Mesendoderm (in vitro differentiated cells): ENCODE results near the gene EXD3.
"Not testable (repeated sequence)": the region's sequence is repeated elsewhere in the genome, so short reads cannot be mapped to it uniquely, and the experiment has no call there.

Experiments used
- DNase-seq: peaks from one replicate; pipeline ENCODE4 v3.0.0; 2013
- H2AK5ac ChIP-seq: 2 replicates; pipeline ENCODE4 v1.6.1; 2013; ENCODE audit warnings: low read length, inconsistent platforms
- H2BK120ac ChIP-seq: 2 replicates; pipeline ENCODE4 v1.6.1; 2013; ENCODE audit warnings: low read depth, mild to moderate bottlenecking, low read length, moderate library complexity, mixed read lengths
- H2BK15ac ChIP-seq: replicated peaks from 2 replicates; pipeline ENCODE4 v1.6.1; 2013; ENCODE audit warnings: low read depth, mild to moderate bottlenecking, moderate library complexity
- H2BK5ac ChIP-seq: 2 replicates; pipeline ENCODE4 v1.6.1; 2013; ENCODE audit warnings: low read length, inconsistent platforms
- H3K18ac ChIP-seq: 2 replicates; pipeline ENCODE4 v1.6.1; 2013; ENCODE audit warnings: mild to moderate bottlenecking, low read length, mixed read lengths
- H3K23ac ChIP-seq: one replicate; pipeline ENCODE4 v1.6.1; 2013; ENCODE audit warnings: low read length
- H3K27ac ChIP-seq: 2 replicates; pipeline ENCODE4 v1.5.1; 2013; ENCODE audit warnings: low read depth, mild to moderate bottlenecking, inconsistent platforms, low read length, moderate library complexity
- H3K27me3 ChIP-seq: 2 replicates; pipeline ENCODE4 v1.6.1; 2013; ENCODE audit warnings: low read length, control low read depth, mild to moderate bottlenecking, inconsistent platforms; ENCODE audit not compliant: insufficient read depth, poor library complexity
- H3K36me3 ChIP-seq: 2 replicates; pipeline ENCODE4 v1.6.1; 2013; ENCODE audit warnings: low read length, inconsistent platforms; ENCODE audit not compliant: control insufficient read depth, insufficient read depth
- H3K4ac ChIP-seq: one replicate; pipeline ENCODE4 v1.6.1; 2013; ENCODE audit warnings: low read depth, mild to moderate bottlenecking, low read length, moderate library complexity
- H3K4me1 ChIP-seq: 2 replicates; pipeline ENCODE4 v1.6.1; 2013; ENCODE audit warnings: low read depth, low read length, inconsistent platforms; ENCODE audit not compliant: control insufficient read depth
- H3K4me2 ChIP-seq: 2 replicates; pipeline ENCODE4 v1.6.1; 2013; ENCODE audit warnings: low read length
- H3K4me3 ChIP-seq: 2 replicates; pipeline ENCODE4 v1.5.1; 2013; ENCODE audit warnings: mild to moderate bottlenecking, low read length
- H3K56ac ChIP-seq: one replicate; pipeline ENCODE4 v1.6.1; 2013; ENCODE audit warnings: low read length
- H3K79me1 ChIP-seq: 2 replicates; pipeline ENCODE4 v1.6.1; 2013; ENCODE audit warnings: low read length, inconsistent platforms
- H3K79me2 ChIP-seq: 2 replicates; pipeline ENCODE4 v1.6.1; 2013; ENCODE audit warnings: mild to moderate bottlenecking, low read length; ENCODE audit not compliant: control insufficient read depth, insufficient read depth
- H3K9ac ChIP-seq: 2 replicates; pipeline ENCODE4 v1.6.1; 2013; ENCODE audit warnings: low read length, inconsistent platforms
- H4K5ac ChIP-seq: one replicate; pipeline ENCODE4 v1.6.1; 2013; ENCODE audit warnings: low read length
- H4K8ac ChIP-seq: one replicate; pipeline ENCODE4 v1.6.1; 2013; ENCODE audit warnings: low read depth, mild to moderate bottlenecking, control low read depth, low read length, moderate library complexity
- WGBS: extraction: QIAGEN DNeasy Blood & Tissue Kit; methylation state at CpG from one replicate; pipeline ENCODE4 v1.1.7; 2013; ENCODE audit warnings: low lambda C conversion rate, missing lambda C conversion rate; ENCODE audit not compliant: insufficient coverage; ENCODE audit errors: extremely low coverage; 5-methylcytosine and 5-hydroxymethylcytosine counted together

Gene EXD3

DNA sequence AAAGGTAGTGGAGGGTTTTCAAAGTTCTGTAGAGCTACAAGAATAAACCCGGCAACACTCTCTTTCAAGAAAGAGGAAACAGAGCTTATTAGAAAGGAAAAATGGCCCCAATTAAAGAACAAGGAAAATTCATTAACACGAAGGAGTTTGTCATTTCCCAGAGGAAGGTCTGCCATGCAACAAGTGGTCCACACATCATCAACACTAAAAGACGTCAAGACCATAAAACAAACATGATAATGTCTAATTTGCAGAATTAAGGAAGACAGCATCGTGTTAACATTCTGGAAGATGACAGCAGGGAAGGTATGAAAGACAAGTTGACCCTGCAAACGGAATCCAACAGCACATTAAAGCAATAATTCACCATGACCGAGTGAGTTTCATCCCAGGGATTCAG lies 92.3 kb downstream of the EXD3 start:
- Histone ChIP-seq H3K79me1 (no peaks in the 10 kb centered on the region), H2BK15ac (no peak overlapping the region), H3K4me3 (no peak overlapping the region), H4K8ac (no peak overlapping the region), H3K4me2 (no peak overlapping the region), H3K23ac (no peak overlapping the region), H3K36me3 (no peaks in the 10 kb centered on the region), H3K4ac (no peak overlapping the region), H3K4me1 (no peaks in the 10 kb centered on the region), H3K79me2 (no peaks in the 10 kb centered on the region), H2BK120ac (no peak overlapping the region), H3K27me3 (no peaks in the 10 kb centered on the region), H3K18ac (no peak overlapping the region), H3K27ac (no peak overlapping the region), H4K5ac (no peak overlapping the region), H3K9ac (no peak overlapping the region), H2AK5ac (no peak overlapping the region), H3K56ac (no peak overlapping the region), H2BK5ac (no peak overlapping the region)
- WGBS, result no CpG with 5 or more reads among the region's 6 CpGs
- no peak for DNase-seq

DNA sequence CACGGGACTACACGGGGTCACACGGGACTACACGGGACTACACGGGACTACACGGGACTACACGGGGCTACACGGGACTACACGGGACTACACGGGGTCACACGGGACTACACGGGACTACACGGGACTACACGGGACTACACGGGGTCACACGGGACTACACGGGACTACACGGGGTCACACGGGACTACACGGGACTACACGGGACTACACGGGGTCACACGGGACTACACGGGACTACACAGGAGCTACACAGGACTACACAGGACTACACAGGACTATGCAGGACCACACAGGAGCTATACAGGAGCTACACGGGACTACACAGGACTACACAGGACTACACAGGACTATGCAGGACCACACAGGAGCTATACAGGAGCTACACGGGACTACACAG lies 93.4 kb downstream of the EXD3 start:
- WGBS, result no CpG with 5 or more reads among the region's 26 CpGs
- not testable (repeated sequence) for H2BK5ac ChIP-seq, H3K4me1 ChIP-seq

DNA sequence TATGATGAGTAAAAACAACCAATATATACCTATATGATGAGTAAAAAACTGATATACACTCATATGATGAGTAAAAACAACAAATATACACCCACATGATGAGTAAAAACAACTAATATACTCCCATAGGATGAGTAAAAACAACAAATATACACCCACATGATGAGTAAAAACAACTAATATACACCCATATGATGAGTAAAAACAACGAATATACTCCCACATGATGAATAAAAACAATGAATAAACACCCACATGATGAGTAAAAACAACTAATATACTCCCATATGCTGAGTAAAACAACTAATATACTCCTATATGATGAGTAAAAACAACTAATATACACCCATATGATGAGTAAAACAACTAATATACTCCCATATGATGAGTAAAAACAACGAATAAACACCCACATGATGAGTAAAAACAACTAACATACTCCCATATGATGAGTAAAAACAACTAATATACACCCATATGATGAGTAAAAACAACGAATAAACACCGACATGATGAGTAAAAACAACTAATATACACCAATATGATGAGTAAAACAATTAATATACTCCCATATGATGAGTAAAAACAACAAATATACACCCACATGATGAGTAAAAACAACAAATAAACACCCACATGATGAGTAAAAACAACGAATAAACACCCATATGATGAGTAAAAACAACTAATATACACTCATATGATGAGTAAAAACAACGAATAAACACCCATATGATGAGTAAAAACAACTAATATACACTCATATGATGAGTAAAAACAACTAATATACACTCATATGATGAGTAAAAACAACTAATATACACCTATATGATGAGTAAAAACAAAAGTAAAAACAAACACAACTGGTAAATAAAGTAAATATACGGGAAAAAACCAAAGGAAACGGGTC lies 95.1 kb downstream of the EXD3 start:
- not testable (repeated sequence) for H3K79me2 ChIP-seq, H3K4me1 ChIP-seq, DNase-seq, H2BK120ac ChIP-seq, H4K5ac ChIP-seq, H3K27me3 ChIP-seq, H3K36me3 ChIP-seq, H4K8ac ChIP-seq, H3K4ac ChIP-seq, H3K18ac ChIP-seq, H2AK5ac ChIP-seq, H2BK15ac ChIP-seq, H3K9ac ChIP-seq, H2BK5ac ChIP-seq, H3K4me3 ChIP-seq, H3K56ac ChIP-seq, H3K79me1 ChIP-seq, H3K27ac ChIP-seq, H3K4me2 ChIP-seq, H3K23ac ChIP-seq
- WGBS, result no CpG with 5 or more reads among the region's 8 CpGs

More for the DNA sequence above, 93.4 kb downstream of the EXD3 start:
- H3K18ac ChIP-seq, H3K27me3 ChIP-seq, H3K79me2 ChIP-seq, DNase-seq, H3K9ac ChIP-seq, H4K5ac ChIP-seq, H3K56ac ChIP-seq, H3K79me1 ChIP-seq, H3K4ac ChIP-seq, H3K27ac ChIP-seq, H3K4me2 ChIP-seq, H4K8ac ChIP-seq, H3K36me3 ChIP-seq, H3K4me3 ChIP-seq, H2AK5ac ChIP-seq, H3K23ac ChIP-seq, H2BK15ac ChIP-seq, H2BK120ac ChIP-seq: not testable (repeated sequence)

DNA sequence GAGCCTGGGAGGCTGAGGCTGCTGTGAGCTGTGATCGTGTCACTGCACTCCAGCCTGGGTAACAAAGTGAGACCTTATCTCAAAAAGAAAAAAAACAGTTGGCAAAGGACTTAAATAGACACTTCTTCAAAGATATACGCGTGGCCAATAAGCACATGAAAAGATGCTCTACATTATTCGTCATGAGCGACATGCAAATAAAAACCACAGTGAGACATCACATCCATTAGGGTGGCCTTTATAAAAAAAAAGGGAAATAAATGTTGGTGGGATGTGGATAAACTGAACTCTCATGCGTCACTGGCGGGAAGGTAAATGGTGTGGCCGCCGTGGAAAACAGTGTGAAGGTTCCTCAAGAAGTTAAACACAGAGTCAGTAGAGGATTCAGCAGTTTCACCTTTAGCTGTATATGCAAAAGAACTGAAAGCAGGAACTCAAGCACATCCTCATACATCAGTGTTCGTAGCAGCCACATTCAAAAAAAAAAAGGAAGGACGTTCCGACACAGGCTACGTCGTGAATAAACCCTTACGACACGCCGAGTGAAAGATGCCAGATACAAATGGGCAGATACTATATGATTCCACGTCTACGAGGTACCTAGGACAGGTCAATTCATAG lies 96.4 kb downstream of the EXD3 start:
- Histone ChIP-seq H2AK5ac (no peak overlapping the region), H4K8ac (no peak overlapping the region), H3K79me1 (no peaks in the 10 kb centered on the region), H3K9ac (no peak overlapping the region), H3K18ac (no peak overlapping the region), H3K27me3 (no peaks in the 10 kb centered on the region), H3K56ac (no peak overlapping the region), H3K27ac (no peak overlapping the region), H2BK5ac (no peak overlapping the region), H3K4me1 (no peaks in the 10 kb centered on the region), H2BK15ac (no peak overlapping the region), H3K36me3 (no peaks in the 10 kb centered on the region), H4K5ac (no peak overlapping the region), H3K4ac (no peak overlapping the region), H3K4me3 (no peak overlapping the region), H3K79me2 (no peaks in the 10 kb centered on the region), H2BK120ac (no peak overlapping the region), H3K23ac (no peak overlapping the region), H3K4me2 (no peak overlapping the region)
- no peak for DNase-seq
- no CpG with 5 or more reads among the region's 19 CpGs for WGBS

DNA sequence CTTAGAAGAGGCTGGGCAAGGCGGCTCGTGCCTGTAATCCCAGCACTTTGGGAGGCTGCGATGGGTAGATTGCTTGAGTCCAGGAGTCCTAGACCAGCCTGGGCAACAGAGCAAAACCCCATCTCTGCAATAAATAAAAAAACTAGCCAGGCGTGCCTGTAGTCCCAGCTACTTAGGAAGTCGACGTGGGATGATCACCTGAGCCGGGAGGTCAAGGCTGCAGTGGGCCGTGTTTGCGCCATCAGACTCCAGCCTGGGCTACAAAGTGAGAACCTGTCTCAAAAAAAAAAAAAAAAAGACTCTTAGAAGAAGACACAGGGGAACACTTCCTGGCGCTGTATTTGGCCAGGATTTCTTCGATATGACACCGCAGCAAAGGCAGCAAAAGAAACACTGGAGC lies 97.2 kb downstream of the EXD3 start:
- H3K79me1 ChIP-seq, result no peaks in the 10 kb centered on the region
- no peak overlapping the region for H3K18ac ChIP-seq
- H2BK120ac ChIP-seq, result no peak overlapping the region
- no peak for DNase-seq
- H3K23ac ChIP-seq, result no peak overlapping the region
- H3K79me2 ChIP-seq, result no peaks in the 10 kb centered on the region
- no CpG with 5 or more reads among the region's 12 CpGs for WGBS
- no peak overlapping the region for H3K4me3 ChIP-seq
- H3K4ac ChIP-seq, result no peak overlapping the region
- no peak overlapping the region for H3K9ac ChIP-seq
- H2BK5ac ChIP-seq, result no peak overlapping the region
- H4K5ac ChIP-seq, result no peak overlapping the region
- H4K8ac ChIP-seq, result no peak overlapping the region
- H3K27me3 ChIP-seq, result no peaks in the 10 kb centered on the region
- H3K27ac ChIP-seq, result no peak overlapping the region
- no peak overlapping the region for H3K56ac ChIP-seq
- no peak overlapping the region for H2AK5ac ChIP-seq
- H3K36me3 ChIP-seq, result no peaks in the 10 kb centered on the region
- H3K4me1 ChIP-seq, result no peaks in the 10 kb centered on the region
- no peak overlapping the region for H2BK15ac ChIP-seq
- H3K4me2 ChIP-seq, result no peak overlapping the region
